ENCODE measurements around the gene NT5DC1.

- TF ChIP-seq, protein P1, sequence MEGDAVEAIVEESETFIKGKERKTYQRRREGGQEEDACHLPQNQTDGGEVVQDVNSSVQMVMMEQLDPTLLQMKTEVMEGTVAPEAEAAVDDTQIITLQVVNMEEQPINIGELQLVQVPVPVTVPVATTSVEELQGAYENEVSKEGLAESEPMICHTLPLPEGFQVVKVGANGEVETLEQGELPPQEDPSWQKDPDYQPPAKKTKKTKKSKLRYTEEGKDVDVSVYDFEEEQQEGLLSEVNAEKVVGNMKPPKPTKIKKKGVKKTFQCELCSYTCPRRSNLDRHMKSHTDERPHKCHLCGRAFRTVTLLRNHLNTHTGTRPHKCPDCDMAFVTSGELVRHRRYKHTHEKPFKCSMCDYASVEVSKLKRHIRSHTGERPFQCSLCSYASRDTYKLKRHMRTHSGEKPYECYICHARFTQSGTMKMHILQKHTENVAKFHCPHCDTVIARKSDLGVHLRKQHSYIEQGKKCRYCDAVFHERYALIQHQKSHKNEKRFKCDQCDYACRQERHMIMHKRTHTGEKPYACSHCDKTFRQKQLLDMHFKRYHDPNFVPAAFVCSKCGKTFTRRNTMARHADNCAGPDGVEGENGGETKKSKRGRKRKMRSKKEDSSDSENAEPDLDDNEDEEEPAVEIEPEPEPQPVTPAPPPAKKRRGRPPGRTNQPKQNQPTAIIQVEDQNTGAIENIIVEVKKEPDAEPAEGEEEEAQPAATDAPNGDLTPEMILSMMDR (IDR thresholded peaks at IDR 0.05; ENCODE audit: poor library complexity, severe bottlenecking), result no peak
- no peak for TF ChIP-seq POLR2AphosphoS5 (IDR thresholded peaks at IDR 0.05)
- no peak for TF ChIP-seq TAF1 (IDR thresholded peaks at IDR 0.05; ENCODE audit: low read depth)
- no peak for TF ChIP-seq REST (IDR thresholded peaks at IDR 0.05; ENCODE audit: borderline replicate concordance)
- TF ChIP-seq SMC3 (conservative IDR thresholded peaks at IDR 0.05; ENCODE audit: poor library complexity), result no peak
- TF ChIP-seq EP300 (conservative IDR thresholded peaks at IDR 0.05; ENCODE audit: poor library complexity, severe bottlenecking), result no peak
- no peak for TF ChIP-seq MXI1 (conservative IDR thresholded peaks at IDR 0.05; ENCODE audit: poor library complexity, severe bottlenecking)
Observed at GRCh38 chr6:116176596-116176995, 75.9 kb downstream of the NT5DC1 start.
